ENCODE measurements around the gene AOPEP.

AOPEP gene

GRCh38 chr9:94906713-94907112 is 180.2 kb downstream of the AOPEP start:
- DNase-seq (ENCODE audit: extremely low read depth, low read depth): no peak
- no peak for TF ChIP-seq CTCF (IDR thresholded peaks at IDR 0.05; ENCODE audit: low read depth, low read length)

GRCh38 chr9:94907264-94907936 is 180.9 kb downstream of the AOPEP start:
- no peak for DNase-seq (ENCODE audit: extremely low read depth, low read depth)
- TF ChIP-seq CTCF (IDR thresholded peaks at IDR 0.05; ENCODE audit: low read depth, low read length): no peak

- no peak for DNase-seq (ENCODE audit: extremely low read depth, low read depth)
- no peak for TF ChIP-seq CTCF (IDR thresholded peaks at IDR 0.05; ENCODE audit: low read depth, low read length)
These were observed 181.6 kb downstream of the AOPEP start for GRCh38 chr9:94908011-94908563.

- no peak for DNase-seq (ENCODE audit: extremely low read depth, low read depth)
- no peak for TF ChIP-seq CTCF (IDR thresholded peaks at IDR 0.05; ENCODE audit: low read depth, low read length)
These were observed 182.2 kb downstream of the AOPEP start for GRCh38 chr9:94908583-94909249.

- DNase-seq (ENCODE audit: extremely low read depth, low read depth): no peak
- no peak for TF ChIP-seq CTCF (IDR thresholded peaks at IDR 0.05; ENCODE audit: low read depth, low read length)
These were observed 182.9 kb downstream of the AOPEP start for GRCh38 chr9:94909250-94909894.

GRCh38 chr9:94909965-94910730 is 183.6 kb downstream of the AOPEP start:
- no peak for TF ChIP-seq CTCF (IDR thresholded peaks at IDR 0.05; ENCODE audit: low read depth, low read length)
- no peak for DNase-seq (ENCODE audit: extremely low read depth, low read depth)
